Neural cell (in vitro differentiated cells): ENCODE results near the gene CCDC136. TPM values are rescaled to one million over a fixed set of nuclear protein-coding genes. Genes with fewer than 3 reads are reported as not detected.

ENCODE experiments used
- H2AFZ ChIP-seq: fragments of 200-600, 300-800 bp; sonication (generic), shearing (Covaris generic); 2 replicates; pipeline ENCODE4 v1.6.0; 2014; ENCODE audit warnings: low read depth, mild to moderate bottlenecking, antibody characterized with exemption, low read length, moderate library complexity
- H3F3A ChIP-seq: fragments of 200-600 bp; shearing (Covaris generic); 2 replicates; pipeline ENCODE4 v1.6.1; 2016; ENCODE audit warnings: mild to moderate bottlenecking, moderate library complexity, mixed read lengths, antibody characterized with exemption, low read length; ENCODE audit not compliant: insufficient read depth, poor library complexity, severe bottlenecking
- H3K27ac ChIP-seq: fragments of 200-600, 300-800 bp; sonication (generic), shearing (Covaris generic); 2 replicates; pipeline ENCODE4 v1.5.1; 2014; ENCODE audit warnings: mild to moderate bottlenecking, low read length, moderate library complexity
- H3K27me3 ChIP-seq: fragments of 300-800, 200-600 bp; sonication (generic), shearing (Covaris generic); 2 replicates; pipeline ENCODE4 v1.6.0; 2014; ENCODE audit warnings: mild to moderate bottlenecking, low read depth, low read length, moderate library complexity; ENCODE audit not compliant: insufficient read depth
- H3K36me3 ChIP-seq: fragments of 300-800, 200-600 bp; sonication (generic), shearing (Covaris generic); 2 replicates; pipeline ENCODE4 v1.5.1; 2014; ENCODE audit warnings: mild to moderate bottlenecking, antibody characterized with exemption, low read length, moderate library complexity; ENCODE audit not compliant: insufficient read depth
- H3K4me2 ChIP-seq: fragments of 300-800, 200-600 bp; sonication (generic), shearing (Covaris generic); 2 replicates; pipeline ENCODE4 v1.6.0; 2014; ENCODE audit warnings: mild to moderate bottlenecking, low read length
- H3K4me3 ChIP-seq: fragments of 300-800, 200-600 bp; sonication (generic), shearing (Covaris generic); 2 replicates; pipeline ENCODE4 v1.5.1; 2014; ENCODE audit warnings: mild to moderate bottlenecking, low read length, moderate library complexity
- H3K79me2 ChIP-seq: fragments of 200-600 bp; shearing (Covaris generic); replicated peaks from 2 replicates; pipeline ENCODE4 v1.6.0; 2014; ENCODE audit warnings: mild to moderate bottlenecking, low read length, moderate library complexity; ENCODE audit not compliant: insufficient read depth
- H3K9ac ChIP-seq: fragments of 300-800, 200-600 bp; sonication (generic), shearing (Covaris generic); 2 replicates; pipeline ENCODE4 v1.6.1; 2016; ENCODE audit warnings: mild to moderate bottlenecking, low read length, mixed read lengths
- H3K9me2 ChIP-seq: fragments of 200-600 bp; shearing (Covaris generic); 2 replicates; pipeline ENCODE4 v1.6.1; 2016; ENCODE audit warnings: mild to moderate bottlenecking, low read length, mixed read lengths; ENCODE audit not compliant: insufficient read depth
- H3K9me3 ChIP-seq: fragments of 200-600, 300-800 bp; sonication (generic), shearing (Covaris generic); 2 replicates; pipeline ENCODE4 v1.6.1; 2016; ENCODE audit warnings: mild to moderate bottlenecking, mixed run types, low read length, moderate library complexity, mixed read lengths
- H4K20me1 ChIP-seq: fragments of 200-600 bp; shearing (Covaris generic); 2 replicates; pipeline ENCODE4 v1.6.1; 2016; ENCODE audit warnings: mild to moderate bottlenecking, mixed run types; ENCODE audit not compliant: insufficient read depth
- CTCF ChIP-seq: fragments of 450-650 bp; IDR thresholded peaks from 2 replicates; pipeline ENCODE4 v1.5.1; 2014; ENCODE audit warnings: antibody characterized with exemption, mild to moderate bottlenecking, moderate library complexity; ENCODE audit not compliant: poor library complexity, severe bottlenecking
- EP300 ChIP-seq: fragments of 450-650 bp; conservative IDR thresholded peaks from 2 replicates; pipeline ENCODE4 v1.6.1; 2014; ENCODE audit warnings: antibody characterized with exemption, mild to moderate bottlenecking, moderate library complexity; ENCODE audit not compliant: poor library complexity, severe bottlenecking
- EZH2 ChIP-seq: fragments of 200-600, 300-800 bp; shearing (Covaris generic), sonication (generic); IDR thresholded peaks from 2 replicates; pipeline ENCODE4 v1.6.1; 2014; ENCODE audit warnings: antibody characterized with exemption, low read length, borderline replicate concordance, mild to moderate bottlenecking; ENCODE audit not compliant: insufficient read depth, poor library complexity, severe bottlenecking
- MXI1 ChIP-seq: fragments of 450-650 bp; conservative IDR thresholded peaks from 2 replicates; pipeline ENCODE4 v1.6.1; 2014; ENCODE audit warnings: antibody characterized with exemption, mild to moderate bottlenecking; ENCODE audit not compliant: poor library complexity, severe bottlenecking
- POLR2AphosphoS5 ChIP-seq: IDR thresholded peaks from 2 replicates; pipeline ENCODE4 v1.6.1; 2012
- RAD21 ChIP-seq: fragments of 450-650 bp; conservative IDR thresholded peaks from 2 replicates; pipeline ENCODE4 v1.6.1; 2014; ENCODE audit warnings: antibody characterized with exemption, mild to moderate bottlenecking, moderate library complexity
- REST ChIP-seq: IDR thresholded peaks from 2 replicates; pipeline ENCODE4 v1.6.1; 2012; ENCODE audit warnings: borderline replicate concordance
- SMC3 ChIP-seq: fragments of 450-650 bp; conservative IDR thresholded peaks from 2 replicates; pipeline ENCODE4 v1.6.1; 2014; ENCODE audit warnings: antibody characterized with exemption, mild to moderate bottlenecking, moderate library complexity; ENCODE audit not compliant: poor library complexity
- TAF1 ChIP-seq: IDR thresholded peaks from 2 replicates; pipeline ENCODE4 v1.6.1; 2012; ENCODE audit warnings: low read depth
- polyA plus RNA-seq: library from polyadenylated mRNA; depleted of rRNA; stranded (reverse); fragments of >200 nt; gene quantifications from 2 replicates; pipeline ENCODE4 v1.2.3, GENCODE V29; 2014

CCDC136 gene
- polyA plus RNA-seq, 1 donor from 2014 or later, result 42.5 TPM

GRCh38 chr7:128792471-128793180 is 858 bp downstream of the CCDC136 start:
- Histone ChIP-seq H3K4me2 (peak overlapping the region; percentile 65), H4K20me1 (no peaks in the 10 kb centered on the region), H3K4me3 (peak overlapping the region; percentile 98), H3K36me3 (no peaks in the 10 kb centered on the region), H3K9me2 (no peaks in the 10 kb centered on the region), H3K27ac (no peak overlapping the region), H3K9ac (peak overlapping the region; percentile 92), H3K79me2 (peaks cover 6% of the 10 kb centered on the region), H3K27me3 (no peaks in the 10 kb centered on the region), H2AFZ (no peak overlapping the region), H3K9me3 (no peaks in the 10 kb centered on the region), H3F3A (no peaks in the 10 kb centered on the region)
- TF ChIP-seq TAF1 (no peak), SMC3 (no peak), POLR2AphosphoS5 (no peak), REST (no peak)

- no peak for TF ChIP-seq CTCF
- no peak for TF ChIP-seq POLR2AphosphoS5
- no peak for TF ChIP-seq RAD21
- TF ChIP-seq SMC3, result no peak
- no peak for TF ChIP-seq REST
- TF ChIP-seq EZH2, result no peak
- TF ChIP-seq MXI1, result no peak
- no peak for TF ChIP-seq TAF1
- no peak for TF ChIP-seq EP300
- no peak overlapping the region for H3K4me2 ChIP-seq
Observed at GRCh38 chr7:128793181-128793547, 1.4 kb downstream of the CCDC136 start.

More at GRCh38 chr7:128793181-128793547, 1.4 kb downstream of the CCDC136 start:
- no peaks in the 10 kb centered on the region for H3K36me3 ChIP-seq
- H2AFZ ChIP-seq, result no peak overlapping the region
- peak overlapping the region; percentile 98 for H3K4me3 ChIP-seq
- H3K27me3 ChIP-seq, result no peaks in the 10 kb centered on the region
- H3K9me3 ChIP-seq, result no peaks in the 10 kb centered on the region
- no peaks in the 10 kb centered on the region for H4K20me1 ChIP-seq
- peaks cover 6% of the 10 kb centered on the region for H3K79me2 ChIP-seq
- H3K27ac ChIP-seq, result no peak overlapping the region
- H3F3A ChIP-seq, result no peaks in the 10 kb centered on the region
- H3K9ac ChIP-seq, result no peak overlapping the region
- H3K9me2 ChIP-seq, result no peaks in the 10 kb centered on the region
